Aorta (tissue), 5 donors: ENCODE measurements around the gene HAUS5. TPM values are rescaled to one million over a fixed set of nuclear protein-coding genes. Genes with fewer than 3 reads are reported as not detected.

Experiments
- ATAC-seq: fragments of 200-7000 bp; cut with Tn5 transposase; one replicate; pipeline ENCODE4 v1.9.1; 2022; ENCODE audit warnings: moderate library complexity; ENCODE audit not compliant: low FRiP score
- DNase-seq, 2 donors: peaks; one replicate each; pipeline ENCODE4 v3.0.0-alpha.2; 2020
- H3K27ac ChIP-seq, 2 donors: one replicate each; pipeline ENCODE4 v1.5.1; 2013; ENCODE audit warnings: low read length in 2 of 2, mild to moderate bottlenecking in 2 of 2, moderate library complexity in 2 of 2, control low read depth in 1 of 2, inconsistent platforms in 1 of 2, low read depth in 1 of 2
- H3K27me3 ChIP-seq, 2 donors: one replicate each; pipeline ENCODE4 v1.6.1; 2013; ENCODE audit warnings: control low read depth in 1 of 2, low read length in 1 of 2, mild to moderate bottlenecking in 1 of 2, moderate library complexity in 1 of 2; ENCODE audit not compliant: insufficient read depth in 2 of 2, control insufficient read depth in 1 of 2
- H3K36me3 ChIP-seq, 2 donors: one replicate each; pipeline ENCODE4 v1.6.1; 2013; ENCODE audit warnings: control low read depth in 1 of 2, low read length in 1 of 2, mild to moderate bottlenecking in 1 of 2; ENCODE audit not compliant: insufficient read depth in 2 of 2, control insufficient read depth in 1 of 2
- H3K4me1 ChIP-seq, 2 donors: one replicate each; pipeline ENCODE4 v1.6.1; 2013; ENCODE audit warnings: low read length in 2 of 2, control low read depth in 1 of 2, mild to moderate bottlenecking in 1 of 2, moderate library complexity in 1 of 2; ENCODE audit not compliant: insufficient read depth in 2 of 2, control insufficient read depth in 1 of 2
- H3K4me3 ChIP-seq, 2 donors: one replicate each; pipeline ENCODE4 v1.5.1; 2013; ENCODE audit warnings: low read length in 2 of 2, control low read depth in 1 of 2, mild to moderate bottlenecking in 1 of 2
- H3K9me3 ChIP-seq: one replicate; pipeline ENCODE4 v1.6.1; 2013; ENCODE audit warnings: mild to moderate bottlenecking, low read length; ENCODE audit not compliant: control insufficient read depth
- WGBS, 2 donors: extraction: QIAGEN DNeasy Blood & Tissue Kit; methylation state at CpG; one replicate each; pipeline ENCODE4 v1.1.7; 2013; 5-methylcytosine and 5-hydroxymethylcytosine counted together
- intact Hi-C, 2 donors: fragments of 100-400 bp; cut with DNase I; formaldehyde crosslinking; loops; one replicate each; pipeline versions ENCODE4 v1.14.2 to v1.15.0; 2022
- long read RNA-seq, 2 donors: library from polyadenylated mRNA; unstranded; transcript quantifications; one replicate each; pipeline ENCODE4 v2.0.0, GENCODE V29; 2020 to 2021
- polyA plus RNA-seq, 2 donors: library from polyadenylated mRNA; stranded (reverse); fragments of 200-250 nt; gene quantifications; one replicate each; pipeline ENCODE4 v1.2.3, GENCODE V29; 2013
- total RNA-seq, 2 donors: library from RNA; stranded (reverse); fragmentation: NEBNext Ultra II Directional; extraction: Animal tissue kit (Norgen Biotek cat#: 25700); gene quantifications; one replicate each; pipeline ENCODE4 v1.2.1, GENCODE V29; 2021
- donor health status: healthy with polysubstance abuse.
- donor health status: Bipolar disorder and iron deficiency.
- donor health status: DM: no; HTN: no; CAD: no.
- donor health status: DM: no; HTN: no; CAD: no.
- donor health status: DM: yes; HTN: yes; CAD: no.

Gene HAUS5
- 10 to 100 TPM in 1 of 2 donors, 1 to 10 TPM in 1; 5.3 to 10.5 TPM for total RNA-seq
- polyA plus RNA-seq = 10 to 100 TPM in 1 of 2 donors, 1 to 10 TPM in 1; 2.9 to 17.5 TPM
- long read RNA-seq, donor 1, full-length matches to known transcripts = 21 of 28 reads
- long read RNA-seq, donor 1, partial matches to known transcripts = 4 of 28 reads
- long read RNA-seq, donor 1, other reads (novel, unspliced or antisense) = 3 of 28 reads
- long read RNA-seq, donor 2, full-length matches to known transcripts = 5 of 9 reads
- long read RNA-seq, donor 2, partial matches to known transcripts = 2 of 9 reads
- long read RNA-seq, donor 2, other reads (novel, unspliced or antisense) = 2 of 9 reads

DNA sequence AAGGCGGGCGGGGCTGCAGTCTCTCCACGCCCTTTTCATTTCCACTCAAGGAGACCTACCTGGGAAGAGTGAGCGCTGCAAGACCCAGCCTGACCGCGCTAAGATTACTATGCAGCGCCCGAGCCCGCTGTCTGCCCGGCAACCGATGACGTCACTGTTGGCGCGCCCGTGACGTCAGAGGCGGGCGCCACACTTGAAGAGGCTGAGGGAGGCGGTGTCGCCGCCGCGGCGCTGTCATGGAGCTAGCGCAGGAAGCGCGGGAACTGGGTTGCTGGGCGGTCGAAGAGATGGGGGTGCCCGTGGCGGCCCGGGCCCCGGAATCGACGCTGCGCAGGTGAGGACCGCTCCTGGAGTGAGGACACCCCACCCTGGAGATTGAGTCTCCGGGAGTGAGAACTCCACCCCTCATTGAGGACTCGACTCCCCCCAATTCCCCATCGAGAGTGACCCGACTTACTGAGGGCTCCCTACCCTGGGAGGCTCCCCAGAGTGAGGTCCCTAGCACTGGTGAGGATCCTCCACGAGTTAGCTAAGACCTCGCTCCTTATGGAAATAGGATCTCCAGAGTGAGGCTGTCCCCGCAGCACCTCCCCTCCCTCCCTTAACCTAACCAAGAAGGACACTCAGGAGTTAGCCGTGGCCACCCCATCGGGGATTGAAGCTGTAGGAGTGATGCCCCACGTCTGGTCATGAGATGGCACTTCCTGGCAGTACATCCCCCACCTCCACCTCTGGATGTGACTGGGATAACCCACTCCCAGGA is at the start of gene HAUS5:
Gene HAUS5, plus strand, starts transcription at position 177 of the 763 bp plus-strand sequence. Its CDS starts 60 bp downstream, at position 237.
- Histone ChIP-seq H3K4me3 (peak within 1 kb of the TSS; percentile 20 to 66), H3K27ac (no peak within 1 kb of the TSS), H3K4me1 (no peaks in the 10 kb centered on the region), H3K36me3 (no peaks in the 10 kb centered on the region), H3K9me3 (peaks cover 2% of the 10 kb centered on the region), H3K27me3 (no peaks in the 10 kb centered on the region)
- WGBS, 2 donors = 0 to 1% methylated on average over 47 of the region's 47 CpGs
- intact Hi-C loops = loop anchor here (5.0 kb wide), 2 partner anchors 65 to 105 kb away; partner anchors contain the start of gene TMEM147 (in 2 of the 2)
- DNase-seq (peak; percentile 94 to 98), ATAC-seq (peak; percentile 98)

GRCh38 chr19:35562776-35563175 is 49.8 kb upstream of the HAUS5 start:
- 61 to 77% methylated on average over 2 of the region's 2 CpGs for WGBS, 2 donors
- H3K27me3 ChIP-seq = no peaks in the 10 kb centered on the region

DNA sequence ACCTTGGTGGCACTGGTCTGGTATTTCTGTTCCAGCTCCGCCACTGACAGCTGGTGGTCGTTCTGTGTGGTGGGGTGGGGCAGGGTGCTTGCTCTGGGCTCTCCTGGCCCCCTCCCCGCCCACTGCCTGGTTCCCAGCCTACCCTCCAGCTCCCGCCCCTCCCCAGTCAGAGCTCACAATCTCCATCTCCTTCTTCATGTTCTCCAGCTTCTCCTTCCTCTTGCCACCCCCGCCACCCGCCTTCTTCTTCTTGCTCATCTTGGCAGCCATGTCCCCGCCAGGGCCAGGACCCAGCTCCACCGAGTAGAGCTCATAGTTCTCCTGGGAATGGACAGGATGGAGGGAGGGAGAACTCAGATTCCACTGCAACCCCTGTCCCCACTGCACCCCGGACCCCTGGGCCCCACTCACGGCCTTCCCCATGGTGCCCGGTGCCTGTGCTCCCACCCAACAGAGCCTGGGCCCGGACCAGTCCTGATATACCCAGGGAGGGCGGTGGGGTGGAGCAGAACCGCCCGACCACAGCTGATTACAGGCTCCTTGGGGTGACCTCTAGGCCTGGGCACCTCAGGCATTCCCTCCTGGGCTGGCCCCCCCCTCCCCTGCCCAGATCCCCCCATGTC is 49.2 kb upstream of the HAUS5 start, which contains the start of gene ATP4A:
Gene ATP4A, minus strand, starts transcription at position 452 of the 623 bp plus-strand sequence. Its CDS starts 29 bp downstream, at position 423.
- no peaks in the 10 kb centered on the region for H3K27me3 ChIP-seq
- no peaks in the 10 kb centered on the region for H3K4me1 ChIP-seq
- intact Hi-C loops = no loop called here
- H3K9me3 ChIP-seq = no peaks in the 10 kb centered on the region
- no peak for ATAC-seq
- WGBS, 2 donors = 64 to 72% methylated on average over 13 to 15 of the region's 15 CpGs
- no peak within 1 kb of the TSS for H3K4me3 ChIP-seq
- DNase-seq = peak in 1 of 2 donors; percentile 70
- no peaks in the 10 kb centered on the region for H3K36me3 ChIP-seq
- no peak within 1 kb of the TSS for H3K27ac ChIP-seq

More at GRCh38 chr19:35562776-35563175, 49.8 kb upstream of the HAUS5 start:
- no peak overlapping the region for H3K4me3 ChIP-seq
- DNase-seq (peak in 1 of 2 donors; percentile 0), ATAC-seq (no peak)
- H3K27ac ChIP-seq = no peak overlapping the region
- no peaks in the 10 kb centered on the region for H3K9me3 ChIP-seq
- no peaks in the 10 kb centered on the region for H3K4me1 ChIP-seq
- intact Hi-C loops = no loop called here
- H3K36me3 ChIP-seq = no peaks in the 10 kb centered on the region

DNA sequence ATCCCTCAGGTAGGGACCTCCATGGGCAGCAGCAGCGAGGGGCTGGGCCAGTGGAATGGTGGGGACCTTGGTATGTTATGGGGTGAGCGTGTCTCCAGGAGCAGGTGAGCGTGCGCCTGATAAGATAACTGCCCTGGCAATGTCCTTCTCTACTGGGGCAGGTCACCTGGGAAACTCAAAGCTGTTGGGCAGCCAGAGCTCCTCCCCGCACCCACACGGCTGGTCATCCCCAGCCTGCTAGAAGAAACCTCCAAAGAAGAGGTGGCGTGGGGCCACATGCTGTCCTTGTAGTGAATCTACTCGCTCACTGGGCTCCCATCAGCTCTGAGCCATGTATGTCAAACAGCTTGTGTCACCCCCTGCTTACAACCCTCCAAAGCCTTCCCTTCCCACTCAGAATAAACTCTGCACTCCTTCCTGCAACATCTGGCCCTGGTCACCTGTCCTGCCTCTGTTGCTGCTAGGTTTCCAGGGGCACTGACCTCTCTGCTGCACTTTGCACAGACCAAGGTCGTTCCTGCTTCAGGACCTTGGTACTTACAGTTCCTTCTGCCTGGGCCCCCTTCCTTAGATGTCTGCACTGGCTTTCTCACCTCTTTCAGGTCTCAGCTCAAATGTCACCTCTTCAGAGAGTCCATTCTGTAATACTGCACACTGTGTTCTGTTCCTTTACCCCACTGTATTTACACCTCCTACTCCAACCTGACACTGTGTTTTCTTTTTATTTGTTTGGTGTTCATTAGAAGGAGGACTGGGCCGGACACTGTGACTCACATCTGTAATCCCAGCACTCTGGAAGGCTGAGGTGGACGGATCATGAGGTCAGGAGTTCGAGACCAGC is 47.3 kb upstream of the HAUS5 start:
- no peaks in the 10 kb centered on the region for H3K27me3 ChIP-seq
- 76 to 80% methylated on average over 12 of the region's 12 CpGs for WGBS, 2 donors
- H3K4me1 ChIP-seq = no peaks in the 10 kb centered on the region
- no peak overlapping the region for H3K4me3 ChIP-seq
- ATAC-seq = no peak
- intact Hi-C loops = no loop called here
- H3K9me3 ChIP-seq = no peaks in the 10 kb centered on the region
- DNase-seq = peak in 1 of 2 donors; percentile 38
- no peaks in the 10 kb centered on the region for H3K36me3 ChIP-seq
- H3K27ac ChIP-seq = no peak overlapping the region

DNA sequence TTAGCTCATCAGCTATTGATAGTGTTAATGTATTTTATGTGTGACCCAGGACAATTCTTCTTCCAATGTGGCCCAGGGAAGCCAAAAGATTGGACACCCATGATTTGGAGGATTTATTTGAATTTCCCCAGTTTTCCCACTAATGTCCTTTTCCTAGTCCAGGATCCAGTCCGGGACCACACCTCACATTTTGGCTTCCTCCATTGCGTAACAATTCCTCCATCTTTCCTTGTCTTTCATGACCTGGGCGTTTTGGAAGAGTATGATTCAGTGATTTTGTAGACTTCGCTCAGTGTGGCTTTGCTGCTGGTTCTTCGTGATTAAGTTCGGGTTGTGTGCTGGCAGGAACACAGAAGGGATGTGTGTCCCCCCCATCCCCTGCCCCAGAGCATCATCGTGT is 45.8 kb upstream of the HAUS5 start:
- H3K36me3 ChIP-seq = no peaks in the 10 kb centered on the region
- 75 to 83% methylated on average over 7 of the region's 7 CpGs for WGBS, 2 donors
- ATAC-seq (no peak), DNase-seq (no peak)
- no peaks in the 10 kb centered on the region for H3K27me3 ChIP-seq
- intact Hi-C loops = no loop called here
- no peak overlapping the region for H3K27ac ChIP-seq
- H3K4me1 ChIP-seq = no peaks in the 10 kb centered on the region
- no peaks in the 10 kb centered on the region for H3K9me3 ChIP-seq
- no peak overlapping the region for H3K4me3 ChIP-seq

DNA sequence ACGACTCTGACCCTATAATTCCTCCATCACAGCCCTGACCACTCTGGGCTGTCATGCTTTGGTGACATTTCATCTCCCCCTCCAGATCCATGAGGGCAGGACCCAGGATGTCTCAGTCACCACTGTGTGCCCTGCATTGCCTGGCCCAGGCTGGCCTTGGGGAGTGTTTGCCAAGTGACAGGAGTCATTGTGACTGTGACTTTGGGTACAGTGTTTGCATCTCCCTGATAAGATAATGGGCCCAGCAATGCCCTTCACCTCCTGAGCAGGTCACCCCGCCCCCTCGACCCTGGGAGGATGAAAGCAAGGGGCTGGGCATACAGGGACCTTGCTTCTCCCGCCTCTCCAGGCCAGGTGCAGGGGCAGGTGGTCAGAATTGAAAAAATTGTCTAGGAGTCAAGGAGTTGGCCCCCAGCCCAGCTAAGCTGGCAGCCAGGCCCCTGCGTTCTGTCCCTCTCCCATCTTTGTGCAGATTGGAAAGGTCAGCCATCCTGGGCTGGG is 43.2 kb upstream of the HAUS5 start:
- ATAC-seq = no peak
- Histone ChIP-seq H3K9me3 (no peaks in the 10 kb centered on the region), H3K27ac (no peak overlapping the region), H3K27me3 (no peaks in the 10 kb centered on the region), H3K4me1 (no peaks in the 10 kb centered on the region), H3K4me3 (no peak overlapping the region), H3K36me3 (no peaks in the 10 kb centered on the region)
- 58 to 60% methylated on average over 5 of the region's 5 CpGs for WGBS, 2 donors
- intact Hi-C loops = no loop called here
- peak in 1 of 2 donors; percentile 69 for DNase-seq

DNA sequence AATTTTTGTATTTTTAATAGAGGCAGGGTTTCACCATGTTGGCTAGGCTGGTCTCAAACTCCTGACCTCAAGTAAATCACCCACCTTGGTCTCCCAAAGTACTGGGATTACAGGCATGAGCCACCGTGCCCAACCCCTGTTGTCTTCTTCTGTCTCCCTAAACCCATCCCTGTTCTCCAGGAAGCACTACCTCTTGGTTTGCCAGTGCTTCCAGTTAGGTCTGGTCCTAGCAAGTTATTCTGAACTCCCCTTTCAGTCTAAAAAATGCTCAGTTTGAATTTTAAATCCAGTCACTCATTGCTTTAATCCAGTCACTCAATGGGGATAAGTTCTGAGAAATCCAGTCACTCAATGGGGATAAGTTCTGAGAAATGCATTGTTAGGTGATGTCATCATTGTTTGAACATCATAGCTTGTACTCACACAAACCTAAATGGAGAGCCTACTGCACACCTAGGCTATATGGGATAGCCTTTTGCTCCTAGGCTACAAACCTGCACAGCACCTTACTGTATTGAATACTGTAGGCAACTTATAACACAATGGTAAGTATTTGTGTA is 41.0 kb upstream of the HAUS5 start:
- H3K27me3 ChIP-seq = no peaks in the 10 kb centered on the region
- DNase-seq (peak in 1 of 2 donors; percentile 2), ATAC-seq (no peak)
- H3K27ac ChIP-seq = no peak overlapping the region
- WGBS, 2 donors = 86 to 87% methylated on average over 1 of the region's 1 CpG
- intact Hi-C loops = no loop called here
- peaks cover 7% of the 10 kb centered on the region for H3K9me3 ChIP-seq
- no peaks in the 10 kb centered on the region for H3K4me1 ChIP-seq
- no peak overlapping the region for H3K4me3 ChIP-seq
- H3K36me3 ChIP-seq = no peaks in the 10 kb centered on the region
